Measurements from ENCODE around the gene ATXN2.

Gene ATXN2

DNA sequence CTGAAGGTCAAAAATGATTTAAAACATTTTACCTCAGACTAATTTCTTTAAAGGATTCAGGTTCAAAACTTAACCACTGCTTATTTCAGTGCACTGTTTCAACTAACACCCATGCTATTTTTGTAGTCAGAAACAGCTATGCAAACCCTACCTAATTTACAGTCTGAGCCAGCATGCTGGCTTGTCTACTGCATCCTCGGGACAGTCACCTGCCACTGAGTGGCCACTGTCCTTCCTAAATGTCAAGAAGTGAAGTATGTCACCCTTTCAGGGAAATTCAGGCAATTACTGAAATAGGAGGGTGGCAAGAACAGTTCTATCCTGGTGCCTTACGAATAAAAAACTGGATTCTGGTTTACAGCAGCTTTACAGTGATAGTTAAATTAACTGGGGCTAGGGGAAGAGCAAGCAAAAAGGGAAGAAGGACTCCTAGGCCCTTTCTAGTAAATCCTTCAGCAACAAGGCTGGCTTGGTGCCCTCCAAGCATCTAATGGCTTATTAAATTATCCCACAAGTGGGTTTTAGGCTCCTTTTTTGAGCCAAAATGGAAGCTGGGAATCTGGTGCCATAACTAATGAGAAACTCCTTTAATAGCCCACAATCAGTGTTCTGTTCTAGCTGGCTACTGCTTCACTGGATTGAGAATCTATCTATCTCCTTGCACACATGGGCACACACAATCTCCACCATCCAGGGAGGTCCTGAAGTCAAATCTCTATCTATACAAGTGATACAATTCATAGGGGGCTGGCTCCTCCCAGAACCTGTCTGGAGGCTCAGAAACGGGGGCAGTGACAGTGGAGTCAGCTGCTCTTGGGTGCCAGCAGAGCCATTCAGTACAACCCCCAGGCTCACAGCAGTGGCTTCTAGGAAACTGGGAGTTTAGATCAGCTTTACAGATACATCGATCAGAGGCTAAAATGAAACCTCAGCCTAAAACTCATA, 150.0 kb downstream of the ATXN2 start:
- no peak for DNase-seq

- no peak for DNase-seq
Observed at GRCh38 chr12:111448266-111448830, 150.8 kb downstream of the ATXN2 start.

- DNase-seq: no peak
Observed at GRCh38 chr12:111447571-111448265, 151.4 kb downstream of the ATXN2 start.

DNA sequence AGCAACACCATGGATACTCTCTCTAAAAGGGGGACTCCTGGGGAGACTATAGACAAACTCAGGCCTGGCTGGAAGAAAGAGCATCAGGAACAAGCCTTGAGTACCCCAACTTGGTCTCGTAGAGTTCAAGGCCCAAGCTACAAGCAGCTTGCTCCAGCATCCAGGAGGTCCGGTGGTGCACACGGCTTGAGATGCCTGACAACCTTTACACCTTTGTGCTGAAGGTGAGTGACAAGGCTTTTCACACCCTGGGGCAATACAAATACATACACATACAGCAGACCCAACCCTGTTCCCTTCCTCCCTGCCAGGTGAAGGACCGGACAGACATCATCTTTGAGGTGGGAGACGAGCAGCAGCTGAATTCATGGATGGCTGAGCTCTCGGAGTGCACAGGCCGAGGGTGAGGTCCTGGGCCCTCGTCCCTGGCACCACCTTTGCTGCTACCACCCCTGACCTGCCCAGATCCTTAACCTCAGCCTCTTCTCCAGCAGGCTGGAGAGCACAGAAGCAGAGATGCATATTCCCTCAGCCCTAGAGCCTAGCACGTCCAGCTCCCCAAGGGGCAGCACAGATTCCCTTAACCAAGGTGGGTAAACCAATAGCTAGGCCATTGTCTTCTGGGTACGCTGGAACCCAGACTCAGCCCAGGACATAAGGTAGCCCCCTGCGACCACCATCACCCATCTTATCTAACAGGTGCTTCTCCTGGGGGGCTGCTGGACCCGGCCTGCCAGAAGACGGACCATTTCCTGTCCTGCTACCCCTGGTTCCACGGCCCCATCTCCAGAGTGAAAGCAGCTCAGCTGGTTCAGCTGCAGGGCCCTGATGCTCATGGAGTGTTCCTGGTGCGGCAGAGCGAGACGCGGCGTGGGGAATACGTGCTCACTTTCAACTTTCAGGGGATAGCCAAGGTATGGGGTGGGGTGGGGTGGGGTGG, 152.2 kb downstream of the ATXN2 start:
- DNase-seq: no peak

DNA sequence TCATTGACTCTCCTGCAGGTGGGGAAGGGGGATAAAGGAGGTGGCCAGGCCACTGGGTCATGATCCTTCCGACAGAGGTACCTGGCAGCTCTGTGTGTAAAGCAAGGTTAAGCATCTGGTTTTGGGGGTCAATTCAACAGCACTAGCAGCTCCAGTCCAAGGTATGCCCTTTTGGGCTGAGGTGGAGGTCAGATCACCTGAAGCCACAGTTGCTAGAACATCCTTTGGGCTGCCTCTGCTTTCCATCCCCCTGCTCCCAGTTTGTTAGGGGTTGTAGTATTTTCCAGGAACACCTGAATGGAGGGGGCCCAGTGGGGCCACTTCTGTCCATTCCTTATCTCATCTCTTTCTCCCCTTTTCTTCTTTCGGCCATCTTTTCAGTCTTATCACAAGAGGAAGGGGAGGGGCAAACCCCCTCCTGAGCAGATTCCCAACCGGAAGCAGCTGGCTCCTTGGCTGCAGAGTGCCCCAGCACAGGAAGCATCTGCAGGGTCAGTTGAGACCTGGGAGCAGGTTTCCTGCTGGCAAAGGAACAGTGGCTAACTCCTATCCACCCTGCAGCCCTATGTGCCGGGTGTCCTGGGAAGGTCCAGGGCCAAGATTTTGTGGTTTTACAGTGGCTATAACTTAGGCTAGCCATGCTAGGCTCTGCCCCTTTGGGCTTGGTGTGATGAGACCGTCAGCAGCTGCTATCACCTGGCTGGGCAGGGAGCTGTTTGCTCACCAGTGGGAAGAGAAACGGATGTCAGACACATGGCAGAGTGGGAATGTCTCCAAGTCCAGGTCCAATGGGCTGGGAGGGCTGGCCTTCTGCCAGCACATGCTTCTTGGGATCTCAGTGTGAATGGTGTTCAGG, 153.2 kb downstream of the ATXN2 start:
- no peak for DNase-seq

DNA sequence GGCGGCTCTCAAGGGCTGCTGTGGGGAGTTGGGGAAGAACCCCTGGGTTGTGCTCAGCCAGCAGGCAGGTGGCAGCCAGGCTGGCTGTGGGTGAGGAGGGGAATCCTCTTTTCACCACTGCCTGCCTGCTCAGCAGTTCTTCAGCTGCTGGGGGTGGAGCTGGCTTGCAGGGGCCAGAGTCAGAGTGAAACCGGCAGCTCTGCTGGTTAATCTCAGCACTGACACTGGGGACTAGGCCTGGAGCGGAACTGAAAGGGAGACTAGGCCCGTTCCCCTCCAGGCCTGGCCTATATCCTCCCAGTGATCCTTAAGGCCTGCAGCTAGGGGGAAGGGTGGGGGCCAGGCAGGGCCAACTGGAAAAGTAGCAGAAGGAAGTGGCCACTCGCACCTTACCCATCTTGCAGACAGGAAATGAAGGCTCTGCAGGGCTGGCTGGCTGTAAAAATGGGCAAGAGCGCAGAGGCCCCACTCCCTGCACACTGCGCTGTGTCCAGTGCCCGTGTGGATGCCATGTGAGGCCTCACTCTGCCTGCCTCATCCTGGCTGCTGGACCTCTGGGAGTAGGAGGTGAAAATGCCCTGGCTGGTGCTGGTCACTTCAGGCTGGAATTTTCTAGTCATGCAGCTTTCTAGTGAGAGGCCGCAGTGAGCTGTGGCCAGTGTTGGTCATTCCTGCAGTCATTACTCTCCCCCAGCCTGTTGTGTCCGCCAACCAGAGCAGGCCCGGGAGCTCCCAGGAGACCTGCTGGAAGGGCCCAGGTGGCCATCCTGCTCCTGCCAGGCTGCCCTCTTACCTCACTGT, 154.0 kb downstream of the ATXN2 start:
- no peak for DNase-seq

GRCh38 chr12:111444314-111444924, 154.7 kb downstream of the ATXN2 start:
- no peak for DNase-seq

GRCh38 chr12:111443586-111443985, 155.5 kb downstream of the ATXN2 start:
- DNase-seq: no peak

- no peak for DNase-seq
Observed at GRCh38 chr12:111443086-111443485, 156.0 kb downstream of the ATXN2 start.

DNA sequence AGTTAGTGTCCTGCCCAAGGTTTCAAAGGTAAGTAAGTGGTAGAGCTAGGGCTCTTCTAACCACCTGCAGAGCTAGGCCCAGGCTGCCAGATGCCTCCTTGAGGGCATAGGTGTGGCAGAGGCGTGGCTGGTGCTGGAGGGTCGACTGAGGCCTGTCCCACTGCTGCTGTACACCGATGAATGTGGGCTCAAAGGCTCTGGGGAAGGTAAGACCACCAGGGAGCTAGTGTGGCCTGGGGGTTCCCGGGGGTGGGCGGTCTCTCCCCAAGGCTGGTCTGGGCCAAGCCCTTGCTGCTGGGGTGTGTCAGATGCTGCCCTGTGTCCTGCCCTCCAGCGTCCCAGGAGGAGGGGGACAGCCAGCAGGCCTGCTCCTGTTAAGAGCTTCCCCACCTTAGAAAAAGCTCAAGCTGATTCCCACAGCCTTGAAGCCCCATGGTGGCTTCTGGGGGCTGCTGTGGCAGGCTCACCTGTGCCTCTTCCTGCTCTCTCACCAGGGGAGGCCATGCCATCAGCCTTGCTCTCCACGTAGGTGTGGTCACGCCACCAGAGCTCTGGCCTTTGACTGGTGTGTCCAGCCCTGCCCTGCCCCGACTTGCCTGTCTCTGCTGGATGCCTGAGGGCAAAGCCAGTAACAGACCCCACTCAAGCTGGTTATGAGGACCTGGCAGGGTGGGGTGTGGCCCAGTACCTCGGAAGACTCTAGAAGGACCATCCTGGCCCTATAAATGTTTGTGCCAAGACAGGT, 156.6 kb downstream of the ATXN2 start:
- DNase-seq: no peak

GRCh38 chr12:111441107-111441928, 157.8 kb downstream of the ATXN2 start:
- no peak for DNase-seq

GRCh38 chr12:111440631-111441030, 158.5 kb downstream of the ATXN2 start:
- no peak for DNase-seq

DNA sequence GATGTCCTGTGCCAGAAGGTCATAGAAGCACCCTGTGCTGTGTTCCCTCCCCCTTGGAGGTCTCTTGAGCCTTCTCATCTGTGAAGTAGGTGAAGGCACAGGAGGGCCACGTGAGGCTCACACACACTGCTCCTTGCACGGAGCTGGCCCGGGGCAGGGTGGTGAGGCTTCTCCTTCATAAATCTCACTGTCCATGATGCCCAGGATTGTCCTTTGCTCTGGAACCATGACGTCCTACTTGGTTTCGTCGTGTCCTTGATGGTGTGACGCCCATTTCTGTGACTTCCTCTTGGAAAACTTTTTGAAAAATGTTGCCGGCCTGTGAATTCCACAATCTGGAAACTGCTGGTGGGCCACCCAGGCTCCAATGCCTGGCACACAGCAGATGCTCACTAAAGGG, 159.0 kb downstream of the ATXN2 start:
- no peak for DNase-seq

GRCh38 chr12:111439657-111440151, 159.4 kb downstream of the ATXN2 start:
- DNase-seq: no peak

GRCh38 chr12:111438481-111438880, 160.6 kb downstream of the ATXN2 start:
- DNase-seq: no peak

DNA sequence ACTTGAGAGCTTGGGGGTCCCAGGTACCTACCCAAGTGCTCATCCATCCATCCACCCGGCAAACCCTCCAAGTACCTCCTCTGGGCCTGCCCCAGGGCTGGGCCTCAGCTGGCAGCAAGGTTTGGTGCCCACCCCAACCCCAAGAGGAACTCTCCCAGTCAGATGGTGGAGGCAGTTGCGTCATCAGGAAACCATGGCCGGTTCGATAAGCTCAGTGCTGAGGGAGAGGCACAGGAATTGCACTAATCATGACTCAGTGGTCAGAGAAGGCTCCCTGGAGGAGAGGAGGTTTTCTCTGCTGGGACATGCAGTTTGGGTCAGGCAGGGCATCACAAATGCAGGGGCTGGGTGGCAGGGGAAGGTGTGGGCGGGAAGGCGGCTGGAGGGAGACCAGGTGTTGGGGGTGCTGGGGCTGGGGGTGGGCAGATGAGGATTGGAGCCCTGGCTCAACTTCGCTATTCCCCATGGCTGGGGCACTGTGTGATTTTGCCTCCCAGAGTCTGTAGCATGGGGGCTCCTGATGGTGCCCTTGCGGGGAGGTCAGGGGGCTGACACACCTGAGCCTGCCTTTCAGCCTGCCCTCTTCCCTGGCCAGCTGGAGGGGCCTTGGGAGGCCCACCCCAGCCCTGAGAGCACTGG, 161.2 kb downstream of the ATXN2 start:
- no peak for DNase-seq

- no peak for DNase-seq
Observed at GRCh38 chr12:111436811-111437210, 162.3 kb downstream of the ATXN2 start.

DNA sequence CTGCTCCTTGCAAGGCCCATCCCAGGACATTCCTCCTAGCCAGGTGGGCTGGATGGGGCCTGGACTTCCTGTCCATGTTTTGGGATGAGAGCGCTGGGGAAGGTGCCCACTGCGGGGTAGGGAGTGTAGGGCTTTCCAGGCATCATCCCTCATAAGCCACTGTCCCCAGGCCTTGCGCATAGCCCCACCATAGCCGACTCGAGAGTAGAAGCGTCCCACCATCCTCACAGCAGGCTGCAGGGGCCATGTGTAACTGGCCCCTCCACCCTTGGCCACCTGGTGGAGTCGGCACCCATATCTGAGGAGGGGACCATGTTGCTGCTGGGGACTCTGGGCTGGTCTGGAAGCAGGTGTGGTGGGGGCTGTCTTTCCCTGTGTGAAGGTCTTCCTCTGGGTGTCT, 162.8 kb downstream of the ATXN2 start:
- no peak for DNase-seq
